OCI-LY1 (cell line): ENCODE results near the gene FAM24B.

Experiments
- H2AFZ ChIP-seq: fragments of 200-600 bp; sonication (generic), shearing (Covaris generic); 2 replicates; pipeline ENCODE4 v1.6.0; 2014; ENCODE audit warnings: antibody characterized with exemption, mild to moderate bottlenecking, low read length
- H3F3A ChIP-seq: fragments of 200-600 bp; sonication (generic), shearing (Covaris generic); 2 replicates; pipeline ENCODE4 v1.6.0; 2014; ENCODE audit warnings: mild to moderate bottlenecking, antibody characterized with exemption, low read length, moderate library complexity; ENCODE audit not compliant: insufficient read depth
- H3K27ac ChIP-seq: fragments of 200-600 bp; sonication (generic); 2 replicates; pipeline ENCODE4 v1.5.1; 2014; ENCODE audit warnings: low read length, mixed run types, mild to moderate bottlenecking, low read depth; ENCODE audit not compliant: poor library complexity, severe bottlenecking
- H3K27me3 ChIP-seq: fragments of 200-600 bp; sonication (generic); 2 replicates; pipeline ENCODE4 v1.6.0; 2014; ENCODE audit warnings: antibody characterized with exemption, mild to moderate bottlenecking, low read length, moderate library complexity; ENCODE audit not compliant: insufficient read depth
- H3K36me3 ChIP-seq: fragments of 200-600 bp; sonication (generic); 2 replicates; pipeline ENCODE4 v1.6.1; 2014; ENCODE audit warnings: mild to moderate bottlenecking, antibody characterized with exemption, low read length, moderate library complexity, mixed read lengths; ENCODE audit not compliant: insufficient read depth
- H3K4me1 ChIP-seq: fragments of 200-600 bp; sonication (generic); 2 replicates; pipeline ENCODE4 v1.5.1; 2014; ENCODE audit warnings: mild to moderate bottlenecking, low read length, moderate library complexity; ENCODE audit not compliant: insufficient read depth, severe bottlenecking
- H3K4me2 ChIP-seq: fragments of 200-600 bp; sonication (generic), shearing (Covaris generic); 2 replicates; pipeline ENCODE4 v1.6.1; 2014; ENCODE audit warnings: low read length
- H3K4me3 ChIP-seq: fragments of 200-600 bp; sonication (generic); 2 replicates; pipeline ENCODE4 v1.5.1; 2014; ENCODE audit warnings: low read length, low read depth, mild to moderate bottlenecking, mixed read lengths; ENCODE audit not compliant: poor library complexity, severe bottlenecking
- H3K79me2 ChIP-seq: fragments of 200-600 bp; shearing (Covaris generic); 2 replicates; pipeline ENCODE4 v1.6.1; 2016; ENCODE audit warnings: mixed run types, low read length, mixed read lengths; ENCODE audit not compliant: insufficient read depth
- H3K9ac ChIP-seq: fragments of 200-600 bp; sonication (generic), shearing (Covaris generic); 2 replicates; pipeline ENCODE4 v1.6.1; 2014; ENCODE audit warnings: mild to moderate bottlenecking, low read length, mixed read lengths
- H3K9me2 ChIP-seq: fragments of 200-600 bp; sonication (generic), shearing (Covaris generic); 2 replicates; pipeline ENCODE4 v1.6.1; 2014; ENCODE audit warnings: low read depth, mild to moderate bottlenecking, low read length, mixed read lengths
- H3K9me3 ChIP-seq: fragments of 200-600 bp; shearing (Covaris generic); 2 replicates; pipeline ENCODE4 v1.6.1; 2014; ENCODE audit warnings: low read length, mixed read lengths
- H4K20me1 ChIP-seq: fragments of 200-600 bp; sonication (generic), shearing (Covaris generic); 2 replicates; pipeline ENCODE4 v1.6.0; 2016; ENCODE audit warnings: mild to moderate bottlenecking, low read length; ENCODE audit not compliant: insufficient read depth
- EZH2 ChIP-seq: fragments of 200-600 bp; sonication (generic), shearing (Covaris generic); IDR thresholded peaks from 2 replicates; pipeline ENCODE4 v1.8.0; 2017; ENCODE audit warnings: borderline replicate concordance, mixed run types, mild to moderate bottlenecking, antibody characterized with exemption, low read length, moderate library complexity, mixed read lengths
- TF ChIP-seq, protein P1 (sequence below): fragments of 200-600 bp; sonication (generic), shearing (Covaris generic); IDR thresholded peaks from 2 replicates; pipeline ENCODE4 v1.5.1; 2017; ENCODE audit warnings: mild to moderate bottlenecking, antibody characterized with exemption, low read length, moderate library complexity, mixed read lengths

FAM24B gene

DNA sequence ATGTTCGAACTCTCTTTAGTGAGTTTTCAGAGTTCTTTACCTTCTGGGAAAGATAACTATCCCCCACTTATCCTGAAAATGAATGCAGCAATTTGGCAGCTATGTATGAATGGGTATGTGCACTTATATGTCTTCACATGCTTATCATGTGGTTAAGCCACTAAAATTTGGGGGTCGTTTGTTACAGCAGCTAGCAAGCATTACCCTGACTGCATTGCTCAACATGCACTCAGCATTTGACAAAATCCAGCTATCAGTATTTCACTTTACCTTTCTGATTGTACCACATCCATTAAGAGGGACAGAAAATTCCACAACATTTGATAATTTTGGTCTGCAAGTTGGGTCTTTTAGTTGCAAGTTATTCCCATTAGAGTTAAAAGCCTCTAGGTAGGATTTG is 43.5 kb downstream of the FAM24B start:
- Histone ChIP-seq H2AFZ (no peak overlapping the region), H3F3A (no peaks in the 10 kb centered on the region), H3K4me2 (no peak overlapping the region), H4K20me1 (no peaks in the 10 kb centered on the region), H3K9me2 (no peaks in the 10 kb centered on the region), H3K9me3 (no peaks in the 10 kb centered on the region), H3K9ac (no peak overlapping the region), H3K4me3 (no peak overlapping the region), H3K79me2 (no peaks in the 10 kb centered on the region), H3K4me1 (no peaks in the 10 kb centered on the region), H3K36me3 (peaks cover 6% of the 10 kb centered on the region), H3K27ac (no peak overlapping the region), H3K27me3 (no peaks in the 10 kb centered on the region)
- no peak for TF ChIP-seq EZH2
- TF ChIP-seq, protein P1, sequence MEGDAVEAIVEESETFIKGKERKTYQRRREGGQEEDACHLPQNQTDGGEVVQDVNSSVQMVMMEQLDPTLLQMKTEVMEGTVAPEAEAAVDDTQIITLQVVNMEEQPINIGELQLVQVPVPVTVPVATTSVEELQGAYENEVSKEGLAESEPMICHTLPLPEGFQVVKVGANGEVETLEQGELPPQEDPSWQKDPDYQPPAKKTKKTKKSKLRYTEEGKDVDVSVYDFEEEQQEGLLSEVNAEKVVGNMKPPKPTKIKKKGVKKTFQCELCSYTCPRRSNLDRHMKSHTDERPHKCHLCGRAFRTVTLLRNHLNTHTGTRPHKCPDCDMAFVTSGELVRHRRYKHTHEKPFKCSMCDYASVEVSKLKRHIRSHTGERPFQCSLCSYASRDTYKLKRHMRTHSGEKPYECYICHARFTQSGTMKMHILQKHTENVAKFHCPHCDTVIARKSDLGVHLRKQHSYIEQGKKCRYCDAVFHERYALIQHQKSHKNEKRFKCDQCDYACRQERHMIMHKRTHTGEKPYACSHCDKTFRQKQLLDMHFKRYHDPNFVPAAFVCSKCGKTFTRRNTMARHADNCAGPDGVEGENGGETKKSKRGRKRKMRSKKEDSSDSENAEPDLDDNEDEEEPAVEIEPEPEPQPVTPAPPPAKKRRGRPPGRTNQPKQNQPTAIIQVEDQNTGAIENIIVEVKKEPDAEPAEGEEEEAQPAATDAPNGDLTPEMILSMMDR: no peak

DNA sequence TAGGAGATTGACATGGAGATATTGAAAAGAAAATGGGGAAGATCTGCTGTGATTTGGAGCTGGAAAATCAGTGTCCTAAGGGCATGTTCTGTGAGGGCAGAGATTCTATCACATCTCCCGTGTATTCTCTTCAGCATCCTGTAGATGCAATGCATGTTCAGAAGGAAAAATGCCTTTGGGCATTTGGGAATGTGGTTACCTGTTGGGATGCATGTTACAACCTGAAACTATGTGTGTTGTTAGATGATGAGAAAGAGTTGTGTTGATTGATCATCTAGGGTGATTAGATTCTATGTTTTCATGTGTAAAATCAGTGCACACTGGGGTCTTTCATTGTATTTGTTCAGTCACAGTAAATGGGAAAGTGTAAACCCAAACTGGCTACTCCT is 48.4 kb downstream of the FAM24B start:
- H3K9me2 ChIP-seq: no peaks in the 10 kb centered on the region
- H4K20me1 ChIP-seq: no peaks in the 10 kb centered on the region
- H3K27ac ChIP-seq: no peak overlapping the region
- H3K9me3 ChIP-seq: no peaks in the 10 kb centered on the region
- H3K36me3 ChIP-seq: no peaks in the 10 kb centered on the region; the same call in none of the 2 replicates
- H3F3A ChIP-seq: no peaks in the 10 kb centered on the region
- H3K9ac ChIP-seq: no peak overlapping the region
- no peaks in the 10 kb centered on the region for H3K79me2 ChIP-seq
- no peak for TF ChIP-seq EZH2
- TF ChIP-seq, protein P1: no peak
- H3K4me1 ChIP-seq: no peaks in the 10 kb centered on the region
- H3K4me2 ChIP-seq: no peak overlapping the region
- H3K27me3 ChIP-seq: no peaks in the 10 kb centered on the region
- H3K4me3 ChIP-seq: no peak overlapping the region
- no peak overlapping the region for H2AFZ ChIP-seq

DNA sequence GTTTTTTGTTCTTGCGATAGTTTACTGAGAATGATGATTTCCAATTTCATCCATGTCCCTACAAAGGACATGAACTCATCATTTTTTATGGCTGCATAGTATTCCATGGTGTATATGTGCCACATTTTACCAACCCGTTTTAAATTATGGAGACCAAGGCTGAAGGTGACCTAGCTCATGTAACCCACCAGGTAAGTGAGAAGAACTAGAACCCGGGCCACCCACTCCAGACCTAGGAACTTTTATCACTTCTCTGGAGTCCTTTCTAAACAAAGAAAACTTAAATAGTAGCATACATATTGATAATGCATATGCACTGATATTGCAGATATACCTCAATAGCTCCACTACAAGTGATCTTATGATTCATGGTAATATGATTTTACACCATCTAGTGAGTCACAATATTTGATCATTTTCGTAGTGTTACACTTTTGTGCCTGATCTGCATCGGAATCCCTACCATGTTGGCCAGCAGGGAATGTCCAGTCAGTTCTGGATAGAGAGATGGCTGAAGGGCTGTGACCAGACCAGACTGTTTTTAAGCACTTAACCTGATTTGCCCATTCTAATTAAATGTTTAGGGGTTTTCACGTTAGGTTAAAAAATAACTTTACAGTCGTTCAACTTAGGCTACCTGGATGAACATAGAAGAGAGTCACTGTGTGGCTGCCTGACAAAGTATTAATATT is 49.0 kb downstream of the FAM24B start:
- Histone ChIP-seq H3K4me1 (no peaks in the 10 kb centered on the region), H3K9ac (no peak overlapping the region), H3K27me3 (no peaks in the 10 kb centered on the region), H3K4me3 (no peak overlapping the region), H3K27ac (no peak overlapping the region), H4K20me1 (no peaks in the 10 kb centered on the region), H3K36me3 (no peaks in the 10 kb centered on the region; the same call in none of the 2 replicates), H3F3A (no peaks in the 10 kb centered on the region), H3K9me3 (no peaks in the 10 kb centered on the region), H2AFZ (no peak overlapping the region), H3K9me2 (no peaks in the 10 kb centered on the region), H3K4me2 (no peak overlapping the region), H3K79me2 (no peaks in the 10 kb centered on the region)
- TF ChIP-seq, protein P1: no peak
- TF ChIP-seq EZH2: no peak
